HCT116 (cell line): Measurements from ENCODE around the gene ADGRA1. TPM values are rescaled to one million over a fixed set of nuclear protein-coding genes. Genes with fewer than 3 reads are reported as not detected.

Experiments used
- ATAC-seq: fragments of 200-7000 bp; cut with Tn5 transposase; 2 replicates; pipeline ENCODE4 v1.9.1; 2020; ENCODE audit warnings: mild to moderate bottlenecking, moderate library complexity
- BruUV-seq: library from RNA; stranded (reverse); fragments of 400-500 nt; replicated peaks from 2 replicates; lab custom pipeline; 2021; lab: Mats Ljungman, UMichigan
- CTCF ChIA-PET: fragments of 300-600 bp; sonication (Branson Sonifier 250); formaldehyde crosslinking; loops from one replicate; lab custom pipeline; 2021; ENCODE audit warnings: antibody characterized with exemption; lab: Charles Lee
- POLR2A ChIA-PET: fragments of 300-600, 350-600 bp; sonication (Branson Sonifier 250); formaldehyde crosslinking; loops from one replicate; lab custom pipeline; 2021; ENCODE audit warnings: antibody characterized with exemption; lab: Charles Lee
- RAD21 ChIA-PET, 2 experiments: fragments of 300-600 bp; sonication (Branson Sonifier 250); formaldehyde crosslinking; loops; one replicate each; lab custom pipeline; 2023; ENCODE audit warnings: low total read pairs in 2 of 2; ENCODE audit not compliant: uncharacterized antibody in 2 of 2, unreplicated experiment in 2 of 2, low non-redundant PET in 1 of 2; lab: Charles Lee
- DNase-seq: peaks from one replicate; pipeline ENCODE4 v3.0.0-alpha.2; 2010; ENCODE audit warnings: low read depth, low spot score
- H2AFZ ChIP-seq: fragments of 200-600 bp; shearing (Covaris generic), sonication (generic); 2 replicates; pipeline ENCODE4 v1.6.1; 2017; ENCODE audit warnings: low read depth, mixed run types, mixed read lengths, antibody characterized with exemption, low read length; ENCODE audit not compliant: poor library complexity, severe bottlenecking
- H3K27ac ChIP-seq: 2 replicates; pipeline ENCODE4 v1.5.1; 2012; ENCODE audit warnings: low read depth, low read length
- H3K27me3 ChIP-seq: fragments of 200-600 bp; sonication (generic); 2 replicates; pipeline ENCODE4 v1.6.1; 2016; ENCODE audit warnings: mixed run types, low read length, mixed read lengths; ENCODE audit not compliant: insufficient read depth
- H3K36me3 ChIP-seq, 2 experiments: fragments of 200-500 bp in 1 of 2; fragments of 200-600 bp in 1 of 2; sonication (Bioruptor generic) in 1 of 2; sonication (generic) in 1 of 2; 2 replicates each; pipeline versions ENCODE4 v1.5.1 to v1.6.1; 2014 to 2016; ENCODE audit warnings: low read length in 2 of 2, inconsistent platforms in 1 of 2, mixed read lengths in 1 of 2, mixed run types in 1 of 2; ENCODE audit not compliant: insufficient read depth in 2 of 2, control insufficient read depth in 1 of 2
- H3K4me1 ChIP-seq, 2 experiments: fragments of 200-600 bp in 1 of 2; sonication (generic) in 1 of 2; 2 replicates each; pipeline versions ENCODE4 v1.5.1 to v1.6.1; 2012 to 2017; ENCODE audit warnings: low read length in 2 of 2, inconsistent platforms in 1 of 2, mild to moderate bottlenecking in 1 of 2, mixed read lengths in 1 of 2, mixed run types in 1 of 2, moderate library complexity in 1 of 2; ENCODE audit not compliant: insufficient read depth in 2 of 2, control insufficient read depth in 1 of 2
- H3K4me2 ChIP-seq: fragments of 200-600 bp; sonication (generic); 2 replicates; pipeline ENCODE4 v1.6.1; 2017; ENCODE audit warnings: mixed run types, low read length, mixed read lengths
- H3K4me3 ChIP-seq, 2 experiments: fragments of 200-600 bp in 1 of 2; sonication (generic) in 1 of 2; replicated peaks in 1 of 2; 2 replicates each; pipeline ENCODE4 v1.5.1; 2011 to 2016; ENCODE audit warnings: low read length in 2 of 2, control low read depth in 1 of 2, low read depth in 1 of 2, mild to moderate bottlenecking in 1 of 2, mixed read lengths in 1 of 2, mixed run types in 1 of 2
- H3K79me2 ChIP-seq: fragments of 200-600 bp; sonication (generic); 2 replicates; pipeline ENCODE4 v1.6.1; 2017; ENCODE audit warnings: mild to moderate bottlenecking, mixed run types, low read length, moderate library complexity, mixed read lengths; ENCODE audit not compliant: insufficient read depth
- H3K9ac ChIP-seq: fragments of 200-600 bp; sonication (generic); 2 replicates; pipeline ENCODE4 v1.6.1; 2016; ENCODE audit warnings: low read length, mixed read lengths
- H3K9me2 ChIP-seq: fragments of 200-600 bp; sonication (generic), shearing (Covaris generic); 2 replicates; pipeline ENCODE4 v1.6.1; 2017; ENCODE audit warnings: mixed run types, mild to moderate bottlenecking, moderate library complexity; ENCODE audit not compliant: insufficient read depth
- H3K9me3 ChIP-seq, 2 experiments: fragments of 200-500 bp in 1 of 2; fragments of 200-600 bp in 1 of 2; sonication (Bioruptor generic) in 1 of 2; sonication (generic) in 1 of 2; 2 replicates each; pipeline ENCODE4 v1.6.1; 2014 to 2017; ENCODE audit warnings: low read length in 2 of 2, mixed read lengths in 2 of 2, inconsistent platforms in 1 of 2, low read depth in 1 of 2, mild to moderate bottlenecking in 1 of 2, mixed run types in 1 of 2, moderate library complexity in 1 of 2; ENCODE audit not compliant: control insufficient read depth in 1 of 2, insufficient read depth in 1 of 2
- H4K20me1 ChIP-seq: fragments of 200-600 bp; sonication (generic), shearing (Covaris generic); 2 replicates; pipeline ENCODE4 v1.6.1; 2017; ENCODE audit warnings: mixed run types, mild to moderate bottlenecking, moderate library complexity; ENCODE audit not compliant: insufficient read depth
- ATF3 ChIP-seq: IDR thresholded peaks from 2 replicates; pipeline ENCODE4 v1.6.1; 2012
- CEBPB ChIP-seq: IDR thresholded peaks from 2 replicates; pipeline ENCODE4 v1.6.1; 2012; ENCODE audit warnings: low read depth
- CTCF ChIP-seq, 3 experiments: fragments of 200-600 bp in 1 of 3; sonication (generic) in 1 of 3; IDR thresholded peaks in 2 of 3; conservative IDR thresholded peaks in 1 of 3; 2 replicates each; pipeline ENCODE4 v1.5.1; 2012 to 2017; ENCODE audit warnings: low read depth in 2 of 3, low read length in 2 of 3, antibody characterized with exemption in 1 of 3, borderline replicate concordance in 1 of 3, control low read depth in 1 of 3, mild to moderate bottlenecking in 1 of 3, mixed read lengths in 1 of 3, mixed run types in 1 of 3, moderate library complexity in 1 of 3; ENCODE audit not compliant: insufficient read depth in 1 of 3
- EGR1 ChIP-seq: IDR thresholded peaks from 2 replicates; pipeline ENCODE4 v1.6.1; 2012; ENCODE audit warnings: low read depth
- ELF1 ChIP-seq: IDR thresholded peaks from 2 replicates; pipeline ENCODE4 v1.6.1; 2012; ENCODE audit warnings: low read depth, borderline replicate concordance
- EZH2 ChIP-seq: fragments of 200-600 bp; sonication (generic); IDR thresholded peaks from 2 replicates; pipeline ENCODE4 v1.6.1; 2017; ENCODE audit warnings: antibody characterized with exemption, mixed run types
- JUND ChIP-seq: IDR thresholded peaks from 2 replicates; pipeline ENCODE4 v1.6.1; 2012
- POLR2AphosphoS5 ChIP-seq: IDR thresholded peaks from 2 replicates; pipeline ENCODE4 v1.6.1; 2011; ENCODE audit warnings: mild to moderate bottlenecking, low read depth, low read length, moderate library complexity
- RAD21 ChIP-seq: IDR thresholded peaks from 2 replicates; pipeline ENCODE4 v1.6.1; 2012; ENCODE audit warnings: low read depth, mild to moderate bottlenecking
- REST ChIP-seq: IDR thresholded peaks from 2 replicates; pipeline ENCODE4 v1.6.1; 2012; ENCODE audit warnings: low read depth
- SRF ChIP-seq: IDR thresholded peaks from 2 replicates; pipeline ENCODE4 v1.6.1; 2012; ENCODE audit warnings: low read depth
- TCF7L2 ChIP-seq: IDR thresholded peaks from 2 replicates; pipeline ENCODE4 v1.7.0; 2011; ENCODE audit warnings: borderline replicate concordance, inconsistent platforms; ENCODE audit not compliant: insufficient read depth, insufficient read length; ENCODE audit errors: extremely low read depth
- YY1 ChIP-seq: IDR thresholded peaks from 2 replicates; pipeline ENCODE4 v1.6.1; 2011; ENCODE audit warnings: low read length, low read depth, moderate library complexity, mild to moderate bottlenecking; ENCODE audit not compliant: insufficient replicate concordance; ENCODE audit errors: extremely low read depth
- ZBTB33 ChIP-seq: IDR thresholded peaks from 2 replicates; pipeline ENCODE4 v1.6.1; 2011; ENCODE audit warnings: mild to moderate bottlenecking, low read length, moderate library complexity; ENCODE audit not compliant: insufficient replicate concordance; ENCODE audit errors: extremely low read depth
- ZFX ChIP-seq: fragments of 450-650 bp; IDR thresholded peaks from 2 replicates; pipeline ENCODE4 v1.6.1; 2017
- intact Hi-C: fragments of 100-400 bp; cut with micrococcal nuclease; formaldehyde crosslinking; loops from 2 replicates; pipeline ENCODE4 v1.10.0; 2022
- total RNA-seq: library from RNA; stranded (reverse); gene quantifications from one replicate; pipeline ENCODE4 v1.2.1, GENCODE V29; 2021; ENCODE audit not compliant: unreplicated experiment

Gene ADGRA1
- total RNA-seq, 1 experiment from 2014 or later = not detected

GRCh38 chr10:133048926-133049325 lies 38.8 kb upstream of the ADGRA1 start:
- TF ChIP-seq ELF1 = no peak
- no peak for TF ChIP-seq EGR1
- no peak for TF ChIP-seq CEBPB
- TF ChIP-seq ZFX = no peak
- no peak for TF ChIP-seq REST
- no peak for TF ChIP-seq TCF7L2
- no peak for TF ChIP-seq SRF
- TF ChIP-seq RAD21 = no peak
- no peak for TF ChIP-seq CTCF (IDR thresholded peaks at IDR 0.05 in 2 of 3, conservative IDR thresholded peaks at IDR 0.05 in 1 of 3; ENCODE audit: borderline replicate concordance in 1 of 3, insufficient read depth in 1 of 3, low read depth in 2 of 3, low read length in 2 of 3)
- TF ChIP-seq JUND = no peak
- TF ChIP-seq POLR2AphosphoS5 = no peak
- TF ChIP-seq ZBTB33 = no peak
- TF ChIP-seq YY1 = no peak
- TF ChIP-seq EZH2 = no peak
- TF ChIP-seq ATF3 = no peak
- Histone ChIP-seq H3K9me3 (no peaks in the 10 kb centered on the region), H3K4me2 (no peak overlapping the region), H3K79me2 (no peaks in the 10 kb centered on the region), H4K20me1 (no peaks in the 10 kb centered on the region), H3K9ac (no peak overlapping the region), H3K36me3 (no peaks in the 10 kb centered on the region), H3K9me2 (no peaks in the 10 kb centered on the region), H3K4me1 (no peaks in the 10 kb centered on the region), H3K27me3 (no peaks in the 10 kb centered on the region), H3K27ac (no peak overlapping the region), H3K4me3 (no peak overlapping the region), H2AFZ (no peak overlapping the region)
- BruUV-seq = no TSS peak
- no peak for ATAC-seq
- RAD21 ChIA-PET = no interaction called here
- intact Hi-C loops = no loop called here
- POLR2A ChIA-PET = no interaction called here
- DNase-seq = no peak
- CTCF ChIA-PET = no interaction called here
